H1 (cell line): ENCODE data around the gene RDH12. TPM values are rescaled to one million over a fixed set of nuclear protein-coding genes. Genes with fewer than 3 reads are reported as not detected.

Experiments
- CTCF ChIA-PET: fragments of 300-600 bp; sonication (Branson Sonifier 250); formaldehyde crosslinking; loops from one replicate; lab custom pipeline; 2021; ENCODE audit not compliant: partially characterized antibody; lab: Charles Lee
- POLR2A ChIA-PET: fragments of 300-600 bp; sonication (Branson Sonifier 250); formaldehyde crosslinking; loops from one replicate; lab custom pipeline; 2021; ENCODE audit warnings: inconsistent platforms; ENCODE audit not compliant: partially characterized antibody; lab: Charles Lee
- DNase-seq, 2 experiments: peaks; one replicate each; pipeline versions ENCODE4 v3.0.0 to v3.0.0-alpha.2; 2010 to 2022; ENCODE audit warnings: low spot score in 2 of 2, low read depth in 1 of 2, mixed read lengths in 1 of 2
- FAIRE-seq: peaks from 2 replicates; lab custom pipeline; 2011; peaks lifted over from hg19 to GRCh38; lab: Jason Lieb, UNC
- H2AFZ ChIP-seq: 2 replicates; pipeline ENCODE4 v1.8.1; 2012; ENCODE audit warnings: low read length, inconsistent platforms
- H2AK5ac ChIP-seq: 2 replicates; pipeline ENCODE4 v1.6.1; 2013; ENCODE audit warnings: low read depth, low read length
- H2BK120ac ChIP-seq: replicated peaks from 2 replicates; pipeline ENCODE3; 2013; ENCODE audit warnings: low read depth, low read length, inconsistent platforms
- H2BK12ac ChIP-seq: 2 replicates; pipeline ENCODE4 v1.6.1; 2013; ENCODE audit warnings: low read depth, low read length
- H2BK15ac ChIP-seq: 2 replicates; pipeline ENCODE4 v1.6.1; 2013; ENCODE audit warnings: low read length
- H2BK20ac ChIP-seq: 2 replicates; pipeline ENCODE4 v1.6.1; 2013; ENCODE audit warnings: low read length
- H2BK5ac ChIP-seq: 2 replicates; pipeline ENCODE4 v1.6.1; 2013; ENCODE audit warnings: low read depth, low read length
- H3K14ac ChIP-seq: 2 replicates; pipeline ENCODE4 v1.6.1; 2013; ENCODE audit warnings: inconsistent platforms; ENCODE audit not compliant: insufficient read length
- H3K18ac ChIP-seq: 2 replicates; pipeline ENCODE4 v1.6.1; 2013; ENCODE audit warnings: low read length; ENCODE audit errors: extremely low read depth
- H3K23ac ChIP-seq: 2 replicates; pipeline ENCODE4 v1.6.1; 2013; ENCODE audit warnings: inconsistent platforms; ENCODE audit not compliant: insufficient read length
- H3K23me2 ChIP-seq: 2 replicates; pipeline ENCODE4 v1.6.1; 2013; ENCODE audit warnings: low read depth, low read length
- H3K27ac ChIP-seq: 2 replicates; pipeline ENCODE4 v1.6.1; 2011; ENCODE audit warnings: low read depth, low read length, inconsistent platforms
- H3K27me3 ChIP-seq, 4 experiments: replicated peaks in 1 of 4; 1 replicate in 1 of 4; 2 replicates in 3 of 4; pipeline versions ENCODE4 v1.6.1 to v1.8.1; 2011 to 2013; ENCODE audit warnings: low read length in 3 of 4, mild to moderate bottlenecking in 3 of 4, inconsistent platforms in 2 of 4, mixed read lengths in 2 of 4, moderate library complexity in 1 of 4; ENCODE audit not compliant: control insufficient read depth in 3 of 4, insufficient read depth in 3 of 4; ENCODE audit errors: extremely low read depth in 1 of 4
- H3K36me3 ChIP-seq, 4 experiments: 2 replicates each; pipeline versions ENCODE4 v1.6.1 to v1.8.1; 2011 to 2013; ENCODE audit warnings: mild to moderate bottlenecking in 4 of 4, low read length in 3 of 4, moderate library complexity in 2 of 4, control low read depth in 1 of 4, inconsistent platforms in 1 of 4; ENCODE audit not compliant: insufficient read depth in 4 of 4, control insufficient read depth in 2 of 4
- H3K4ac ChIP-seq: replicated peaks from 2 replicates; pipeline ENCODE3; 2013; ENCODE audit warnings: low read length, low read depth, mixed read lengths, inconsistent platforms; ENCODE audit not compliant: insufficient read length
- H3K4me1 ChIP-seq, 4 experiments: replicated peaks in 1 of 4; 1 replicate in 1 of 4; 2 replicates in 3 of 4; pipeline versions ENCODE4 v1.6.1 to v1.8.1; 2011 to 2013; ENCODE audit warnings: low read length in 3 of 4, inconsistent platforms in 2 of 4, mixed read lengths in 1 of 4; ENCODE audit not compliant: insufficient read depth in 4 of 4, control insufficient read depth in 3 of 4
- H3K4me2 ChIP-seq, 2 experiments: 2 replicates each; pipeline versions ENCODE4 v1.6.1 to v1.8.1; 2011 to 2013; ENCODE audit warnings: low read depth in 2 of 2, low read length in 2 of 2, control low read depth in 1 of 2, inconsistent platforms in 1 of 2, mild to moderate bottlenecking in 1 of 2; ENCODE audit not compliant: insufficient read depth in 1 of 2
- H3K4me3 ChIP-seq, 4 experiments: fragments of 200-600, 300-600 bp in 1 of 4; sonication (generic), shearing (Covaris generic), sonication (Bioruptor Twin) in 1 of 4; 2 replicates each; pipeline versions ENCODE4 v1.5.1 to v1.8.1; 2011 to 2016; ENCODE audit warnings: low read length in 4 of 4, low read depth in 3 of 4, control low read depth in 2 of 4, inconsistent platforms in 2 of 4, mild to moderate bottlenecking in 2 of 4, mixed read lengths in 1 of 4, moderate library complexity in 1 of 4; ENCODE audit not compliant: insufficient read depth in 2 of 4; ENCODE audit errors: extremely low read depth in 1 of 4
- H3K56ac ChIP-seq: replicated peaks from 2 replicates; pipeline ENCODE3; 2013; ENCODE audit warnings: low read depth, mild to moderate bottlenecking, mixed read lengths, low read length, inconsistent platforms; ENCODE audit not compliant: insufficient read length
- H3K79me1 ChIP-seq: 2 replicates; pipeline ENCODE4 v1.6.1; 2013; ENCODE audit warnings: low read depth, low read length, control low read depth
- H3K79me2 ChIP-seq, 2 experiments: 2 replicates each; pipeline versions ENCODE4 v1.6.1 to v1.8.1; 2012 to 2013; ENCODE audit warnings: low read length in 2 of 2, mild to moderate bottlenecking in 2 of 2, inconsistent platforms in 1 of 2; ENCODE audit not compliant: insufficient read depth in 2 of 2, control insufficient read depth in 1 of 2
- H3K9ac ChIP-seq, 4 experiments: replicated peaks in 1 of 4; 1 replicate in 1 of 4; 2 replicates in 3 of 4; pipeline versions ENCODE4 v1.6.1 to v1.8.1; 2011 to 2013; ENCODE audit warnings: low read depth in 3 of 4, low read length in 3 of 4, control low read depth in 2 of 4, mild to moderate bottlenecking in 2 of 4, moderate library complexity in 2 of 4, inconsistent platforms in 1 of 4; ENCODE audit errors: extremely low read depth in 1 of 4
- H3K9me3 ChIP-seq, 2 experiments: 2 replicates each; pipeline versions ENCODE4 v1.6.1 to v1.8.1; 2012 to 2013; ENCODE audit warnings: mild to moderate bottlenecking in 2 of 2, moderate library complexity in 2 of 2, control low read depth in 1 of 2, inconsistent platforms in 1 of 2, low read depth in 1 of 2, low read length in 1 of 2, mixed read lengths in 1 of 2; ENCODE audit not compliant: insufficient read depth in 2 of 2
- H4K20me1 ChIP-seq, 2 experiments: replicated peaks in 1 of 2; 2 replicates each; pipeline versions ENCODE3 to v1.8.1; 2011 to 2013; ENCODE audit warnings: inconsistent platforms in 2 of 2, low read length in 2 of 2, mild to moderate bottlenecking in 1 of 2; ENCODE audit not compliant: insufficient read depth in 2 of 2, control insufficient read depth in 1 of 2
- H4K5ac ChIP-seq: 2 replicates; pipeline ENCODE4 v1.6.1; 2013; ENCODE audit warnings: low read length, low read depth, mixed read lengths, inconsistent platforms; ENCODE audit not compliant: insufficient read length
- H4K8ac ChIP-seq: 2 replicates; pipeline ENCODE4 v1.8.0; 2013; ENCODE audit warnings: mild to moderate bottlenecking, moderate library complexity, low read length, inconsistent platforms; ENCODE audit not compliant: insufficient read depth; ENCODE audit errors: extremely low read depth
- H4K91ac ChIP-seq: replicated peaks from 2 replicates; pipeline ENCODE3; 2013; ENCODE audit warnings: low read length, mixed read lengths, inconsistent platforms; ENCODE audit not compliant: insufficient read length
- RFX5 ChIP-seq: IDR thresholded peaks from 2 replicates; pipeline ENCODE4 v1.6.1; 2011; ENCODE audit warnings: low read depth, low read length, improper control_type of control experiment, borderline replicate concordance
- RXRA ChIP-seq: IDR thresholded peaks from 2 replicates; pipeline ENCODE4 v1.6.1; 2011; ENCODE audit warnings: low read depth, mild to moderate bottlenecking, low read length, moderate library complexity; ENCODE audit not compliant: insufficient read depth
- SP1 ChIP-seq: IDR thresholded peaks from 2 replicates; pipeline ENCODE4 v1.6.1; 2011; ENCODE audit warnings: low read depth, low read length
- SP4 ChIP-seq: IDR thresholded peaks from 2 replicates; pipeline ENCODE4 v1.6.1; 2012; ENCODE audit warnings: low read length, inconsistent platforms
- TAF7 ChIP-seq: optimal IDR thresholded peaks from 2 replicates; pipeline ENCODE3; 2011; ENCODE audit warnings: low read depth, mild to moderate bottlenecking, inconsistent platforms, low read length, moderate library complexity, borderline replicate concordance
- WGBS, 2 experiments: shearing (Covaris generic) in 1 of 2; methylation state at CpG; one replicate each; pipeline versions ENCODE4 v1.1.6 to v1.1.7; 2013 to 2015; ENCODE audit warnings: low lambda C conversion rate in 2 of 2, mixed read lengths in 2 of 2, inconsistent platforms in 1 of 2, low coverage in 1 of 2, missing lambda C conversion rate in 1 of 2; ENCODE audit not compliant: insufficient replicate concordance in 2 of 2, insufficient coverage in 1 of 2, insufficient read length in 1 of 2; ENCODE audit errors: extremely low coverage in 1 of 2, missing lambda C conversion rate in 1 of 2; 5-methylcytosine and 5-hydroxymethylcytosine counted together
- polyA plus RNA-seq, 7 experiments: library from polyadenylated mRNA; depleted of rRNA in 3 of 7; stranded (reverse) in 5 of 7; unstranded in 2 of 7; fragments of >200 nt in 5 of 7; fragments of 200-250 nt in 2 of 7; gene quantifications; 1 replicate in 5 of 7; 2 replicates in 1 of 7; 4 replicates in 1 of 7; pipeline versions ENCODE4 v1.2.1 to v1.2.3, GENCODE V29; 2011 to 2013; ENCODE audit warnings: missing spikeins in 2 of 7, mixed read lengths in 2 of 7
- total RNA-seq: library from RNA; stranded (reverse); fragmentation: NEBNext Ultra II Directional; extraction: Animal tissue kit (Norgen Biotek cat#: 25700); gene quantifications from 2 replicates; pipeline ENCODE4 v1.2.1, GENCODE V29; 2021

RDH12 gene
- total and polyA plus RNA-seq, 2 of the 8 experiments (the other 6 are each of a cell fraction or from before 2014, with no cell fraction given), result 1.2 to 1.5 TPM

DNA sequence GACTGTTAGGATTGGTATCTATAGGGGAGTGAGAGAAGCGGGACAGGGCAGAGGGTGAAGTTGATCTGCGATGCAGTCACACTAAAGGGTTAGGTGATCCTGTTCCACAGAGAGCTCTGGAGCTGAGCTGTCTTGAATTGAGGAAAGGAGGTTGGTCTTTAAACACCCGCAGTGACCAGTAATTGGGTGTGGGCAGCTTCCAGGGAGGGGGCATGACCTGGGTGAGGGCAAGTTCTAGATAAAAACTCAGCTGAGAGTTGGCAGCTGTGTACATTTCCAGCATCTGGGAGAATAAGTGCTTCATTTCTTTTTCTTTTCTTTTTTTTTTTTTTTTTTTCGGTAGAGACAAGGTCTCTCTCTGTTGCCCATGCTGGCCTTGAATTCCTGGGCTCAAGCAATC is 35.1 kb downstream of the RDH12 start:
- TF ChIP-seq SP1 (no peak), RXRA (no peak), SP4 (no peak), TAF7 (no peak), RFX5 (no peak)

More for the DNA sequence above, 35.1 kb downstream of the RDH12 start:
- Histone ChIP-seq H2BK15ac (no peak overlapping the region), H3K79me1 (no peaks in the 10 kb centered on the region), H3K56ac (no peak overlapping the region), H3K4me1 (no peaks in the 10 kb centered on the region), H3K18ac (no peak overlapping the region), H3K4me3 (no peak overlapping the region), H3K4me2 (no peak overlapping the region), H3K23ac (no peak overlapping the region), H3K36me3 (no peaks in the 10 kb centered on the region), H3K14ac (no peak overlapping the region), H3K4ac (no peak overlapping the region), H2BK12ac (no peak overlapping the region), H2AK5ac (no peak overlapping the region), H3K9me3 (no peaks in the 10 kb centered on the region), H3K79me2 (no peaks in the 10 kb centered on the region), H3K27ac (no peak overlapping the region), H4K20me1 (no peaks in the 10 kb centered on the region), H3K23me2 (no peaks in the 10 kb centered on the region), H2BK20ac (no peak overlapping the region), H4K8ac (no peak overlapping the region), H3K27me3 (no peaks in the 10 kb centered on the region), H2AFZ (no peak overlapping the region), H3K9ac (no peak overlapping the region), H2BK120ac (no peak overlapping the region), H4K91ac (no peak overlapping the region), H2BK5ac (no peak overlapping the region), H4K5ac (no peak overlapping the region)
- CTCF ChIA-PET, result interaction anchor here (0.7 kb wide), 1 partner anchor 51 kb away, joined by 3 read pairs; no protein-coding TSS in a partner anchor
- 98% methylated on average over 3 of the region's 4 CpGs; no CpG with 5 or more reads in 1 of the 2 experiments for WGBS, 2 experiments
- no peak for FAIRE-seq
- DNase-seq, result no peak
- POLR2A ChIA-PET, result interaction anchor here (1.1 to 1.3 kb wide), 2 partner anchors 8 to 30 kb away, joined by 3 to 6 read pairs; no protein-coding TSS in a partner anchor
